ENCODE measurements around the gene RXRA. TPM values are rescaled to one million over a fixed set of nuclear protein-coding genes. Genes with fewer than 3 reads are reported as not detected.

Gene RXRA
- total and polyA plus RNA-seq, 10 of the 15 experiments (the other 5 are each of a cell fraction or from before 2014, with no cell fraction given): 0.89 to 36.8 (median 11.1) TPM

GRCh38 chr9:134286471-134287245, 39.6 kb upstream of the RXRA start (continued):
- TF ChIP-seq POLR2AphosphoS5 (IDR thresholded peaks at IDR 0.05; ENCODE audit: low read length) (no peak), MEF2B (IDR thresholded peaks at IDR 0.05; ENCODE audit: partially characterized antibody, poor library complexity, severe bottlenecking) (no peak), CHD4 (IDR thresholded peaks at IDR 0.05) (no peak), BCL11A (IDR thresholded peaks at IDR 0.05; ENCODE audit: low read depth, low read length) (no peak), JUNB (IDR thresholded peaks at IDR 0.05) (no peak), NR2C2 (IDR thresholded peaks at IDR 0.05; ENCODE audit: borderline replicate concordance, control insufficient read depth, insufficient read length, low read depth) (no peak), CBX3 (IDR thresholded peaks at IDR 0.05; ENCODE audit: borderline replicate concordance, low read depth) (no peak), IRF4 (IDR thresholded peaks at IDR 0.05; ENCODE audit: low read depth, low read length) (no peak), MYC (IDR thresholded peaks at IDR 0.05; ENCODE audit: insufficient read depth, insufficient read length, insufficient replicate concordance, low read length, severe bottlenecking) (no peak), GATAD2B (conservative IDR thresholded peaks at IDR 0.05; ENCODE audit: low read depth) (no peak)

GRCh38 chr9:134287591-134288491, 38.4 kb upstream of the RXRA start:
- in situ Hi-C loops (cut with MboI): no loop called here
- Histone ChIP-seq H3K9ac (ENCODE audit: control insufficient read depth, insufficient read depth, low read length) (no peak overlapping the region), H3K27ac (ENCODE audit: control insufficient read depth, insufficient read depth) (no peak overlapping the region), H3K36me3 (ENCODE audit: control insufficient read depth in 2 of 2, insufficient read depth in 2 of 2, low read length in 1 of 2) (no peaks in the 10 kb centered on the region), H3K27me3 (replicated peaks in 1 of 2; ENCODE audit: control insufficient read depth in 2 of 2, insufficient read depth in 2 of 2, low read length in 1 of 2) (no peaks in the 10 kb centered on the region; a peak in 2 of 4 replicates), H3K4me1 (ENCODE audit: control insufficient read depth, insufficient read depth, low read length) (no peaks in the 10 kb centered on the region), H2AFZ (ENCODE audit: control insufficient read depth, low read depth, low read length) (no peak overlapping the region), H3K4me3 (no peak overlapping the region), H3K9me3 (replicated peaks; ENCODE audit: control insufficient read depth, insufficient read depth, low read length) (no peaks in the 10 kb centered on the region), H4K20me1 (ENCODE audit: control insufficient read depth, insufficient read depth) (no peaks in the 10 kb centered on the region), H3K79me2 (ENCODE audit: control insufficient read depth, insufficient read depth, low read length) (no peaks in the 10 kb centered on the region), H3K4me2 (ENCODE audit: control insufficient read depth, insufficient read depth) (no peak overlapping the region)
- WGBS (ENCODE audit: insufficient coverage, insufficient replicate concordance, low lambda C conversion rate, missing lambda C conversion rate): 61% methylated on average over 21 of the region's 35 CpGs
- ChIA-PET CTCF (no interaction called here), SMC1A (ENCODE audit: uncharacterized antibody, unreplicated experiment) (no interaction called here), POLR2A (interaction anchor here (0.5 kb wide), 1 partner anchor 24 kb away, joined by 3 read pairs; no protein-coding TSS in a partner anchor), RAD21 (ENCODE audit: unreplicated experiment) (no interaction called here)
- no TSS peak for BruUV-seq (replicated peaks)
- FAIRE-seq (no peak), ATAC-seq (no peak), DNase-seq (ENCODE audit: low read depth, low spot score) (no peak)
- intact Hi-C loops (cut with micrococcal nuclease; ENCODE audit: unreplicated experiment): no loop called here
- TF ChIP-seq E4F1 (IDR thresholded peaks at IDR 0.05; ENCODE audit: borderline replicate concordance, partially characterized antibody): no peak
- no peak for TF ChIP-seq ATF3 (IDR thresholded peaks at IDR 0.05; ENCODE audit: borderline replicate concordance, extremely low read depth, low read depth, low read length)
- no peak for TF ChIP-seq SMC3 (IDR thresholded peaks at IDR 0.05; ENCODE audit: borderline replicate concordance, low read length)
- TF ChIP-seq EP300 (IDR thresholded peaks at IDR 0.05; ENCODE audit: borderline replicate concordance in 1 of 2, control insufficient read depth in 1 of 2, low read depth in 2 of 2, low read length in 2 of 2): no peak
- TF ChIP-seq FOXM1 (IDR thresholded peaks at IDR 0.05; ENCODE audit: low read depth, low read length): no peak
- TF ChIP-seq BACH1 (IDR thresholded peaks at IDR 0.05; ENCODE audit: borderline replicate concordance): no peak
- no peak for TF ChIP-seq MTA2 (IDR thresholded peaks at IDR 0.05; ENCODE audit: low read depth)
- no peak for TF ChIP-seq TCF7 (IDR thresholded peaks at IDR 0.05; ENCODE audit: borderline replicate concordance)
- no peak for TF ChIP-seq ZSCAN29 (IDR thresholded peaks at IDR 0.05)

Data from GM12878 (cell line).